Limb (tissue), 2 donors: ENCODE measurements around the gene RABGEF1.

Experiments used
- DNase-seq, 2 donors: peaks; one replicate each; pipeline ENCODE4 v3.0.0-alpha.2; 2016; ENCODE audit errors: extremely low spot score in 2 of 2

The RABGEF1 gene

DNA sequence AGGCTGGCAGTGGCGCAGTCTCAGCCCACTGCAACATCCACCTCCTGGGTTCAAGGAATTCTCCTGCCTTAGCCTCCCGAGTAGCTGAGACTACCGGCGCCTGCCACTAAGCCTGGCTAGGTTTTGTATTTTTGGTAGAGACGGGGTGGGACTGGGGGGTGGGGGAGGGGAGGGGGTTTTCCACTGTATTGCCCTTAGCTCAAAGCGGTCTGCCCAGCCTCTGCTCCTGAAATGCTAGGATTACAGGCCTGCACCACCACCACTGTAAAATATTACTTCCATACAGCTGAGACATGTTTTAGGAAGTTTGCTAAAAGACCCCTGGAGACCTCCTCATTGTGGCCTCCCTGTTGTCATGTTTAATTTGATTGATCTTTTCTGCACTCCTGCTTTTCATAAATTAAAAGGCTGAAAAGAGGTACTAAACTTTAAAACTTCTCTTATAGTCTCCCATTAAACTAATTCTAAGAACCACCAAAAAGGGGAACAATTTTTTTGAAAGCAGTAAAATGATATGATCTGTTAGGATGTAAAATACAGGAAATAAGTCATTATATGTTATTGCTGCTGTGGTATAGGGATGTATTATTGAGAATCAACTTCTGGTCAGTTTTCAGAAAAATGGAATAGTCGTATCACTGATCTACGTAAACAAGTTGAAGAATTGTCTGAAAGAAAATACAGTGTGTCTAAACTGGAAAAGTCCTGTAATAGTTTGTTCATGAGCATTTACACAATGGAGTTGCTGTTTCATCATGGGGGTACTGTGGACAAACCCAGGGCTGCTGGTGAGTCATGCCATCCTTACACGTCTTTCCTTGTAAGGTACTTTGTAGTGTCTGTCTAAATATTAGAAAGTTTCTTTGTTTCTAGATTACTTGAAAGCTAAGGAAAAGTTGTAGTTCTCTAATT, 107.6 kb downstream of the RABGEF1 start:
- no peak for DNase-seq

DNA sequence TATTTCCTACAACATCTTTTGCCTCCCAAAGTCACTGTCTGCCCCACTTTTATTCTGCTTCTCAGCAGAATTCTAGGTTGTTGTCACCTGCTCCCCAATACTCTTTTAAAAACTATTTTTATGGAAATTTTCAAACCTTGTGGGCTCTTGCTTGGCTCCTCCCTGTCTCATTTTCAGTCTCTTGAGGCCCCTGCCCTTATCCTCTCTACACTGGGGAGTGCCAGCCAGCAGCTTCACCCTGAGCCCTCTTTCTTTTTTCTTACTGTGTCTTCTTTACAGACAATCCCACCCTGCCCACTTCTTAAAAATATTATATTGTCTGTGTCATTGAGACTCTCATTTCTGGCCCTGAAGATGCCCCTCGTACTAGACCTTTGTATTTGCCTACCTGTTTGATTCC, 118.8 kb downstream of the RABGEF1 start:
- DNase-seq = no peak

DNA sequence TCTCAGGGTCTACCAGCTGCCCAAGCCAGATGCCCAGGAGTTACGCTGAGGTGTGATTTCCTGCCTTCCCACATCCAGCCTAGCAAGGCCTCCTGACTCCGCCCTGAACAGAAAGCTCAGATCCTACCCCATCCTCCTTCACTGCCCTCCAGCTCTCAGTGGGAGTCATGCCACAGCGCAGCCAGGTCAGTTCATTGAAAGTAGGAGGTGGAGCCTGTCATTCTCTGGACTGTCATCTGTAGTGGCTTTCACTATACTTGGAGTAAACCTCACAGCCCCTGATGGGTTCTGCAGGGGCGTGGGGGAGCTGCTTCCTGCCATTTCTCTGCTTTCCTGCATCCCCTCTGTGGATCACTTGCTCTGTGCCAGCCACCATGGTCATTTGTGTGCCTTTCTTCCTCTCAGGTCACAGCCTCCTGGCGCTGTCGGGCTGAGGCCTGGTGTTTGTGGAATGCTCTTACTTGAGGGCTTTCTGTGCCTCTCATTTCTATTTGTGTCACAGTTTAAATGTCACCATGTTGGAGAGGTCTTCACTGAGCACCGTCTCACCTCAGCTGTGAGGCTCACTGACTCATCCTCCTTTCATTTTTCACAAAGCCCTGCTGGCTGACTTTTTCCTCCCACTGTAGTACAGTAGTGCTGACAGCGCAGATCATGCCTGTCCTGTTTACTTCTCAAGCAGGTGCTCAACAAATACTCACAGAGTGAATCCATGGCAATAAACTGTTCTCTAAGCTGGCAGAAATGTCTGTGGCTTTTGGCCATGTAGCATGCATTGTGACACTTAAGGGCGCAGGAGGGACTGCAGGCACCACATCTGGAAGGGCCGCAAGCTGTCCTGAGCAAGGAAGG, 119.5 kb downstream of the RABGEF1 start:
- no peak for DNase-seq

DNA sequence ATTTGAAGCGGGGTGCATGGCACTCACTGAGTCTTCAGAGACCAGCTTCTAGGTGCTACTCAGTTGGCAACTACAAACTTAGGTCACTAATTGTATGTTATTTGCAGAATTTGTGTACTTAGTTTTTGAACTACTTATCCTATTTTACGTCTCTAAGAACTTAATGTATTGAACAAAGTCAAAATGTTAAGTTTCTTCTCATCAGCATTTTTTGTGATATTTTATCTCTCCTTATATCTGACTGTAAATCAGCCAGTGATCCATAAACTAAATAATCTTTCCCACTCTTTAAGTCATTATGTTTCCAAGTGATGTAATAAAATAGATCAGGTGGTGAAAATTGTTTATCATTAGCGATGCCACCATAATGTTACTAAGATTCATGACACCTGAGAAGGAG, 120.2 kb downstream of the RABGEF1 start:
- no peak for DNase-seq
